Lower leg skin (tissue), 3 donors: ENCODE data around the gene DPYD.

ENCODE experiments used
- CTCF ChIP-seq, 3 donors: fragments of 450-650 bp; IDR thresholded peaks; one replicate each; pipeline ENCODE4 v1.5.1; 2016; ENCODE audit warnings: antibody characterized with exemption in 3 of 3, mild to moderate bottlenecking in 3 of 3, moderate library complexity in 2 of 3
- POLR2A ChIP-seq, 2 donors: fragments of 450-650 bp; IDR thresholded peaks; one replicate each; pipeline ENCODE4 v1.6.1; 2016 to 2017; ENCODE audit warnings: antibody characterized with exemption in 2 of 2, mild to moderate bottlenecking in 1 of 2, moderate library complexity in 1 of 2

- no peak for TF ChIP-seq POLR2A (IDR thresholded peaks at IDR 0.05)
- no peak for TF ChIP-seq CTCF (IDR thresholded peaks at IDR 0.05)
These were observed 867.6 kb downstream of the DPYD start for GRCh38 chr1:97053268-97053667.
